Measurements from ENCODE around the gene TEX101.

The TEX101 gene

GRCh38 chr19:43447655-43448054, 33.0 kb downstream of the TEX101 start:
- DNase-seq (ENCODE audit: low spot score) = no peak

DNA sequence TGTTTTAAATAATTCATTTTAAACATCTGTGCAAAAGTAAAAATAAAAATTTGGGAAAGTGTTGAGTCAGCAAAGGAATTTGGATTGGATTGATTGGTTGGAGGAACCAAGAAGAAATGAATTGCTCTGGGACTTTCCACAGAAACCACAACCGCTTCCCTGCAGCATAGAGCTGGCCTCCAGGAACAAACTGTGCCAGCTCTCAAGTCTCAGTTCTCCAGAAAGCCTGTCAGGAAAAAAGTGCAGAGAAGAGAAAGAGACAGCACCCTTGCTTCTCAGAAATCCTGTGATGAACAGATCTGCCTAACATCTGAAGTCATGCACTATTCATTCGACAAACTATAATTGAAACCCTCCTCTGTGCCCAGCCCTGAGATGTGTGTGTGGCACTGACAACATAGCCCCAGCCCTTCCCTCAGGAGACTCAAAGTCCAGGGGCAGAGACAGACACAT, 35.9 kb downstream of the TEX101 start:
- no peak for DNase-seq (ENCODE audit: low spot score)

DNA sequence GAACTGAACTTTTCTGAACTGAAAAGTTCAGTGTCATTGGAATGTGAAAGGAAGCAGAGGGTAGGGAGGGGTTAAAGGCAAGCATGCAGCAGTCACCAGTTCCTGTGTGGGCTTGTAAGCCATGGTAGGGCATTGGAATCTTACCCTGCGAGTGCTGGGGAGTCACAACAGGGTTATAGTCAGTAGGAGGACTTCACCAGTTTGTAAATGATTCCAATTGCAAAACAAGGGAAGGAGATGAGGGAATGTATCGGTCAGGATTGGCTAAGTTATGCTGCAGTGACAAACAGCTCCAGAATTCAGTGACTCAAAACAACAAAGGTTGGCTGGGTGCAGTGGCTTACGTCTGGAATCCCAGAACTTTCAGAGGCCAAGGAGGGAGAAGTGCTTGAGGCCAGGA, 37.9 kb downstream of the TEX101 start:
- DNase-seq (ENCODE audit: low spot score) = no peak

- no peak for DNase-seq (ENCODE audit: low spot score)
These were observed 39.3 kb downstream of the TEX101 start for GRCh38 chr19:43454031-43454430.

DNA sequence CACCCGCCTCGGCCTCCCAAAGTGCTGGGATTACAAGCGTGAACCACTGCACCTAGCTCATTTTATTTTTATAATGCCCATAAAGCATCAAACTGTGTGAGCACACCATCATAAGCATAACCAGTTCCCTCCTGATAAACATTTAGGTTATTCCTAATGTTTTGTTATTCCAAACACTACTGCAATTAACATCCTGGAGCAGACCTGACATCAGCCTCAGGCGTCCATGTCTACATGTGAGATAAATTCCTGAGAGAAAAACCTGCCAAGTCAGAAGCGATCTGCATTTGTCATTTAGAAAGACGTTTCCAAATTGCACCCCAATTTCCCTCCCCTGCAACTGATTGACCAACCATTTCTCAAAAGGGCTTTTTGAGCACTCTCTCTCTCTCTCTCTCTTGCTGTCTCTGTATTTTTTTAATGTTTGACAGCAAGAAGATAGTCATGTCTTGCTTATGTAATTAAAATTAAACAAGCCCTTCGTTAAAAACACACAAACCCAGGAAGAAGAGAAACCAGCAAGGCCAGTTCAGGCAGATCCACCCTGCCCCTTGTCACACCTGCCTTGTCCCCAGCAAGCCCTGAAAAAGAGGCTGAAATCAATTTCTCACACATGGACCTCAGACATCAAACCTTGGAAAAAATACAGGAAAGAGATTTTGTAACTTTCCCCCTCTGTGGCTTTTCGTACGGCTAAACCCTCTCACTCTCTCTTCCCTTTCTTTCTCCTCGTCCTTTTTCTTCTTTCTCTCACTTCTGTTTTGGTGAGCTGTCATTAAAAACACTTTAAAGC, 40.8 kb downstream of the TEX101 start:
- DNase-seq (ENCODE audit: low spot score) = no peak

- DNase-seq (ENCODE audit: low spot score) = no peak
These were observed 43.1 kb downstream of the TEX101 start for GRCh38 chr19:43457809-43458208.

- no peak for DNase-seq (ENCODE audit: low spot score)
These were observed 45.8 kb downstream of the TEX101 start for GRCh38 chr19:43460362-43461016.

GRCh38 chr19:43461303-43461702, 46.6 kb downstream of the TEX101 start:
- DNase-seq (ENCODE audit: low spot score) = no peak

GRCh38 chr19:43462383-43462782, 47.7 kb downstream of the TEX101 start:
- no peak for DNase-seq (ENCODE audit: low spot score)

DNA sequence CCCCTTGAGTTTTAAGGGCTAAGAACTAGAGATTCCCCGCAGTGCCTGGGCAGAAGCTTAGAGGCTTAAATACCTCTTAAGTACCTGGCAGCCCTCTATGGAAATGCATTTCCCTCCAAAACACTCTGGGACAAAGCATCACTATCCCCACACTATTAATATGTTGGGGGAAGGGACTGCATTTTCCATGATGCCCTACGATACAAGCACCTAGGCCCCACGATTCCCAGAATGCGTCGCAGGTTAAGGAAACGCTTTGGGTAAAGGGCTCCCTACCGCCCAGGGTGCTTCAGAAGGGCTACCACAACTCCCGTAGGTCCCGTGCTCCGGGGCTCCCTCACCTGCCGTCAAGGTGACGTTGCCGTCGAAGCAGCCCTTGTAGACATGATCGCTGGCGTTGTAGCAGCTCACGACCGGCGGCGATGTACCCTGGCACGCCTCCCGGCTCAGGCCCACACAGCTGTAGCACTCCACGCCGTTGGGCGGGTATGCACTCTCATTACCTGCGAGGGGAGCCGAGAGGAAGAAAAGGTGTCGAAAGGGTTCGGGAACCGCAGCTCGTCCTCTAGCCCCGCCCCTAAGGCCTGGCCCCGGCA, 48.2 kb downstream of the TEX101 start:
- no peak for DNase-seq (ENCODE audit: low spot score)

DNA sequence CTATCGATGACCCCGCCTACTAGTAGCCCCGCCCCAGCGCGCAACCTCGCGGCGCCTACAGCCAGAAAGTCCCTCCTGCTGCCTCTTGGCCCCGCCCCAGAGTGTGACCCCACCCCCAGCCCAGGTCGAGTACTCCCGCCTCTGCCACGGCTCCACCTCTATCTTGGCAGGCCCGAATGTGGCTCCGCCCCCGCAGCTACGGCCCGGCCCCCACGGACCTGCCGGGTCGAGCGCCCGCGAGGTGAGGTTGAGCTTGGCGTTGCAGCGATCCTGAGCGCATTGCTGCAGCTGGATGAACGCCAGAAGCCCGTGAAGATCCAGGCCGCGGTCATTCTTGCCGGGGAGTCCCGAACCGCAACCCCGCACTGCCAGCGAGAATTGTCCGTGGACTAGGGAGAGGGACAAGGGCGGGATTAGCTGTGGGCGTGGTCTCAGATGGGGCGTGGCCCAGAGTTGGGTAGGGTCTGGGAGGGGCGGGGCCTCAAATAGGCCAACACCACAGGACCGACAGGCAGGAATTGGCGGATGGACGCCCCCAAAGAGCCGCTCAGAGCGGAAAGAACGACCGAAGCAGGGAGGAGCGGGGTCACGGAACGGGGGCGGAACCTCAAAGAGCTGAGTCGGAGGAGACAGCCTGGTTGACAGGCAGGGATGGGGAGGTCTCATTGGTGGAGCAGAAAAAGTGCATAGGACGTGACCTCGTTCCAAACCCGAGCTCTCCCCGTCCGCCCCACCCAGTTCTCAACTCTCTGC, 48.9 kb downstream of the TEX101 start:
- peak; percentile 87 for DNase-seq (ENCODE audit: low spot score)

- DNase-seq (ENCODE audit: low spot score) = no peak
These were observed 49.6 kb downstream of the TEX101 start for GRCh38 chr19:43464134-43464775.

DNA sequence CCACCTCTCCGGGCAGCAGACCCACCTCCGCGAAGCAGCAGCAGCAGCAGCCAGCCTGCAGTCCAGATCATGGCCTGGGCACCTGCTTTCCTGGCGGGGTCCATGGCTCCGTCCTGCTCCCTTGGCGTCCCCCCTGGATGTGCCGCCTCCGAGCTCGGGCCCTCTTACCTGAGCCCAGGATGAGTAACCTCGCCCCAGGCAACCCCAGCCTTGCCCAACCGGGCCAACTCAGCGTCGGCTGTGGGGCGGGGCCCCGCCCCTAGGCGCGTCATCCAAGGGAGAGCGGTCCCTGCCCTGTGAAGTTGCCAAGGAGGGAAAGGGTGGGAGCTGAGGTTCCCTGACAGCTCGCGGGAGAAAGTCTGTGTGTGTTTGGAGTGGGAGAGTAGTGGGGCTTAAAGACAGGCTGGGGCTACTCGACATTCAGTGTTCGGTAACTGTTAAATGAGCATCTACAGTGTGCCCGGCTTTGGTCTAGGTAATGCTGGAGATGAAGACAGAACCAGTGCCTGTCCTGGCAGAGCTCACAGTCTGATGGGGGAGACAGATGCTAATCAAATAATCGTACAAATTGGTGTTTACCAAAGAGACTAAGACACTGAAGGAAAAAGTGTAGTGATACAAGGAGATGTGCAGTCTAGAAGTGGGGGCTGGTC, 50.9 kb downstream of the TEX101 start, which contains the start of gene LYPD3:
TSS of gene LYPD3 (minus strand) at position 141 of the 653 bp plus-strand sequence. CDS start at position 104, 37 bp downstream.
- no peak for DNase-seq (ENCODE audit: low spot score)

- no peak for DNase-seq (ENCODE audit: low spot score)
These were observed 52.1 kb downstream of the TEX101 start for GRCh38 chr19:43466793-43467192.

- no peak for DNase-seq (ENCODE audit: low spot score)
These were observed 52.6 kb downstream of the TEX101 start for GRCh38 chr19:43467276-43467675.

DNA sequence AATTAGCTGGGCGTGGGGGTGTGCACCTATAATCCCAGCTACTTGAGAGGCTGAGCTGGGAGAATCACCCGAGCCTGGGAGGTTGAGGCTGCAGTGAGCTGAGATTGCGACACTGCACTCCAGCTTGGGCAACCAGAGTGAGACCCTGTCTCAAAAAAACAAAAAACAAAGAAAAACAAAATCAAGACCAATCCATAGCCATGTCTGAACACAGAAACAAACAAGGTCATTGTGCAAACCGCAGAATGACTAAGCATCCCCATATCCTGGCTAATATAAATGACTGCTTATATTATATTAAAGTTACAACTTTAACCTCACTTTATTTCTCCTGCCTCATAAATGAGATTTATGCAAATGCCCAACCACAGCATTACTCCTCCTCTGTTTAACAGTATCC, 53.0 kb downstream of the TEX101 start:
- no peak for DNase-seq (ENCODE audit: low spot score)
